ENCODE data around the gene ACTBL2. TPM values are rescaled to one million over a fixed set of nuclear protein-coding genes. Genes with fewer than 3 reads are reported as not detected.

Gene ACTBL2
- total RNA-seq, 4 donors from 2014 or later, result not detected

- Histone ChIP-seq H3K27me3 (no peaks in the 10 kb centered on the region), H3K9me3 (no peaks in the 10 kb centered on the region), H3K36me3 (no peaks in the 10 kb centered on the region), H3K4me1 (peaks cover 0 to 51% (median 23%) of the 10 kb centered on the region in 4 donors), H3K4me3 (peak overlapping the region in 1 of 4 donors; percentile 8), H3K27ac (peak overlapping the region in 2 of 4 donors; percentile 85 to 89)
- 26 to 27% methylated on average over 8 of the region's 8 CpGs for WGBS, 2 donors
- DNase-seq (ENCODE audit: low spot score in 2 of 2), result peak in 1 of 2 donors; percentile 19
- TF ChIP-seq CTCF (IDR thresholded peaks at IDR 0.05) (peak; percentile 65 to 72 (median 69)), EP300 (IDR thresholded peaks at IDR 0.05) (peak in 1 of 2 donors; percentile 9), POLR2A (IDR thresholded peaks at IDR 0.05) (no peak)
These were observed 16.8 kb upstream of the ACTBL2 start for GRCh38 chr5:57499262-57500050.

- DNase-seq (ENCODE audit: low spot score in 2 of 2), result no peak
- Histone ChIP-seq H3K4me3 (no peak overlapping the region), H3K9me3 (no peaks in the 10 kb centered on the region), H3K27me3 (no peaks in the 10 kb centered on the region), H3K36me3 (no peaks in the 10 kb centered on the region), H3K4me1 (peaks cover 0 to 39% (median 15%) of the 10 kb centered on the region in 4 donors), H3K27ac (no peak overlapping the region)
- no peak for TF ChIP-seq POLR2A (IDR thresholded peaks at IDR 0.05)
- no peak for TF ChIP-seq EP300 (IDR thresholded peaks at IDR 0.05)
- no peak for TF ChIP-seq CTCF (IDR thresholded peaks at IDR 0.05)
These were observed 15.1 kb upstream of the ACTBL2 start for GRCh38 chr5:57497733-57498132.

- TF ChIP-seq CTCF (IDR thresholded peaks at IDR 0.05), result no peak
- TF ChIP-seq EP300 (IDR thresholded peaks at IDR 0.05), result no peak
- TF ChIP-seq POLR2A (IDR thresholded peaks at IDR 0.05), result no peak
- Histone ChIP-seq H3K36me3 (no peaks in the 10 kb centered on the region), H3K9me3 (no peaks in the 10 kb centered on the region), H3K4me3 (no peak overlapping the region), H3K4me1 (peaks cover 0 to 16% (median 3%) of the 10 kb centered on the region in 4 donors), H3K27ac (peak overlapping the region in 1 of 4 donors; percentile 41), H3K27me3 (no peaks in the 10 kb centered on the region)
- WGBS, 2 donors, result 54 to 60% methylated on average over 6 of the region's 6 CpGs
- no peak for DNase-seq (ENCODE audit: low spot score in 2 of 2)
These were observed 12.9 kb upstream of the ACTBL2 start for GRCh38 chr5:57495285-57496086.

- no peaks in the 10 kb centered on the region for H3K36me3 ChIP-seq
- DNase-seq (ENCODE audit: low spot score in 2 of 2), result no peak
- WGBS, 2 donors, result 47% methylated on average over 6 of the region's 6 CpGs
- peaks cover 0 to 16% (median 2%) of the 10 kb centered on the region in 4 donors for H3K4me1 ChIP-seq
- TF ChIP-seq POLR2A (IDR thresholded peaks at IDR 0.05), result no peak
- H3K9me3 ChIP-seq, result no peaks in the 10 kb centered on the region
- no peak overlapping the region for H3K4me3 ChIP-seq
- no peaks in the 10 kb centered on the region for H3K27me3 ChIP-seq
- H3K27ac ChIP-seq, result peak overlapping the region in 1 of 4 donors; percentile 53
These were observed 11.8 kb upstream of the ACTBL2 start for GRCh38 chr5:57494104-57495098.

- Histone ChIP-seq H3K4me3 (no peak overlapping the region), H3K9me3 (no peaks in the 10 kb centered on the region), H3K27me3 (no peaks in the 10 kb centered on the region), H3K4me1 (peaks cover 0 to 9% (median 2%) of the 10 kb centered on the region in 4 donors), H3K27ac (no peak overlapping the region), H3K36me3 (no peaks in the 10 kb centered on the region)
- 56 to 61% methylated on average over 1 of the region's 1 CpG for WGBS, 2 donors
- TF ChIP-seq CTCF (IDR thresholded peaks at IDR 0.05), result no peak
- TF ChIP-seq POLR2A (IDR thresholded peaks at IDR 0.05), result no peak
- TF ChIP-seq EP300 (IDR thresholded peaks at IDR 0.05), result no peak
- DNase-seq (ENCODE audit: low spot score in 2 of 2), result no peak
These were observed 10.4 kb upstream of the ACTBL2 start for GRCh38 chr5:57493034-57493433.

Data from tibial nerve (tissue), 4 donors.